OCI-LY7 (cell line): ENCODE results near the gene PARD3B. TPM values are rescaled to one million over a fixed set of nuclear protein-coding genes. Genes with fewer than 3 reads are reported as not detected.

Experiments used
- BruUV-seq: library from RNA; stranded (reverse); fragments of 400-500 nt; replicated peaks from 2 replicates; lab custom pipeline; 2021; lab: Mats Ljungman, UMichigan
- CTCF ChIA-PET: fragments of 300-600 bp; sonication (Branson Sonifier 250); formaldehyde crosslinking; loops from one replicate; lab custom pipeline; 2022; ENCODE audit warnings: antibody characterized with exemption; ENCODE audit not compliant: unreplicated experiment; lab: Charles Lee
- POLR2A ChIA-PET: fragments of 300-600 bp; sonication (Branson Sonifier 250); formaldehyde crosslinking; loops from one replicate; lab custom pipeline; 2022; ENCODE audit warnings: antibody characterized with exemption; lab: Charles Lee
- DNase-seq: peaks from one replicate; pipeline ENCODE4 v3.0.0-alpha.2; 2015; ENCODE audit warnings: low spot score
- H2AFZ ChIP-seq: fragments of 200-600 bp; sonication (generic), shearing (Covaris generic); 2 replicates; pipeline ENCODE4 v1.6.1; 2014; ENCODE audit warnings: mild to moderate bottlenecking, antibody characterized with exemption, low read length, moderate library complexity
- H3K27ac ChIP-seq: fragments of 200-600 bp; sonication (generic); 2 replicates; pipeline ENCODE4 v1.5.1; 2014; ENCODE audit warnings: mixed run types, low read depth, mild to moderate bottlenecking, moderate library complexity, low read length, inconsistent platforms; ENCODE audit not compliant: poor library complexity, severe bottlenecking
- H3K36me3 ChIP-seq: fragments of 200-600 bp; sonication (generic); 2 replicates; pipeline ENCODE4 v1.6.1; 2014; ENCODE audit warnings: mild to moderate bottlenecking, antibody characterized with exemption, low read length, moderate library complexity, mixed read lengths; ENCODE audit not compliant: insufficient read depth
- H3K4me1 ChIP-seq: fragments of 200-600 bp; sonication (generic); 2 replicates; pipeline ENCODE4 v1.5.1; 2014; ENCODE audit warnings: mild to moderate bottlenecking, low read length; ENCODE audit not compliant: insufficient read depth, poor library complexity, severe bottlenecking
- H3K4me2 ChIP-seq: fragments of 200-600 bp; sonication (generic); 2 replicates; pipeline ENCODE4 v1.6.1; 2014; ENCODE audit warnings: mild to moderate bottlenecking, low read length
- H3K4me3 ChIP-seq: fragments of 200-600 bp; sonication (generic); 2 replicates; pipeline ENCODE4 v1.5.1; 2014; ENCODE audit warnings: mild to moderate bottlenecking, low read depth, low read length; ENCODE audit not compliant: poor library complexity, severe bottlenecking
- H3K79me2 ChIP-seq: fragments of 200-600 bp; sonication (generic); 2 replicates; pipeline ENCODE4 v1.6.1; 2016; ENCODE audit warnings: low read depth, mild to moderate bottlenecking, low read length, moderate library complexity, mixed read lengths; ENCODE audit not compliant: insufficient read depth
- H3K9me2 ChIP-seq: fragments of 200-600 bp; sonication (generic); 2 replicates; pipeline ENCODE4 v1.6.1; 2016; ENCODE audit warnings: mild to moderate bottlenecking, low read length, mixed read lengths; ENCODE audit not compliant: insufficient read depth
- H3K9me3 ChIP-seq: fragments of 200-600 bp; sonication (generic); 2 replicates; pipeline ENCODE4 v1.6.1; 2014; ENCODE audit warnings: mild to moderate bottlenecking, mixed run types, low read length, mixed read lengths
- H4K20me1 ChIP-seq: fragments of 200-600 bp; sonication (generic); 2 replicates; pipeline ENCODE4 v1.6.1; 2014; ENCODE audit warnings: mild to moderate bottlenecking, antibody characterized with exemption, low read length, moderate library complexity, mixed read lengths; ENCODE audit not compliant: insufficient read depth
- EZH2phosphoT487 ChIP-seq: fragments of 200-600 bp; sonication (generic); IDR thresholded peaks from 2 replicates; pipeline ENCODE4 v1.6.1; 2018; ENCODE audit warnings: low read depth, borderline replicate concordance, mild to moderate bottlenecking, mixed run types, antibody characterized with exemption, low read length, moderate library complexity, mixed read lengths
- intact Hi-C: fragments of 100-400 bp; cut with micrococcal nuclease; formaldehyde crosslinking; loops from one replicate; pipeline ENCODE4 v1.10.0; 2022; ENCODE audit not compliant: unreplicated experiment
- total RNA-seq, 2 experiments: library from RNA; depleted of rRNA in 1 of 2; stranded (reverse); fragments of >200 nt in 1 of 2; shearing (Covaris generic) in 1 of 2; gene quantifications; 2 replicates each; pipeline ENCODE4 v1.2.3, GENCODE V29; 2014 to 2022
- TF ChIP-seq, protein P1 (sequence below): fragments of 200-600 bp; sonication (generic); conservative IDR thresholded peaks from 2 replicates; pipeline ENCODE4 v1.5.1; 2014; ENCODE audit warnings: mild to moderate bottlenecking, antibody characterized with exemption, low read length, moderate library complexity, mixed read lengths

PARD3B gene
- total RNA-seq, 2 experiments from 2014 or later, result not detected

DNA sequence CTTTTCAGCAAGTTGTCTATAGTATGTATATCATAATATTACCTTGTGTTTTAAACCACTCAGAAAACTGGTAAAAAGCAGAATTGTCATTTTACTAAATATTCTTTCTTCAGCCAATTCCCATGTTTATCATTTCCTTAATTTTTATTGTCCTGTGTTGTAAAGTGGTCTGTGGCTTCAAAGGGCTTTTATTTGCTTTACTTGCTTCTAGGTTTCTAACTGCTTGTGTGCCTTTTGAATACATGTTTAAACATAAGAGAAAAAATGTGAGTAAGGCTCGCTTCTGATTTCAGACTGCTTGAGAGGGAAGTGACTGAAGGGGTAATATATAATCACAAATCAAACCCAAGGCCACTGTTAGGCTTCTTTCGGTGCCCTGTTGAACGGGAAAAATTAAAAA is 729.5 kb downstream of the PARD3B start:
- no peak for DNase-seq

DNA sequence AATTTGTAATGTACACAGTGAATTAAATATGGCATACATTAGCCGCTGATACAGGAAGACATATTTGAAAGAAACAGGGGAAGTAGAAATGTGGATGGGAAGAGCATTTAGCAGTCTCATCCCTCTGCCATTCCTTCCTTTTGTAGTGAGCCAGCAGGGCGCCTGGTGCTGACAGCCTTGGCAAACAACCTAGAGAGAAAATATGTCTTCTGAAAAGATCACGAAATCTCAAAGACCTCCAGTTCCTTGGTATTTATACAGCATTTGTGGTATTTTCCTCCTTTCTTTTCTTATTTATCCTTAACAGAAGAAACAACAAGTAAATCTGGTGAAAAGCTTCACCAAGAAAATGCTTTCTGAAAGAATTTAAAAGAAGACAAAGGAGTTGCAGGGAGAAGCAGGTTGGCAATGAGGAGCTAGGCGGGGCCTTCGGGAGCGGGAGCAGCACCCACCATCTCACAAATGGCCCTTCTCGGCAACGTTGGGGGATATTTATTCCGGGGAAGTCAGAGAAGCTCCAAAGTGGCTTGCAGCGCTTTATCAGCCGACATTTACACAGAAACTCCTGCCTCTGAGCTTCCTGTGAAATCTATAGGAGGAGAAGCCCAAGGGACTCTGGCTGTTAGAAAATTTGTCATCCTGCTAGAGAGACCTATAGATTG is 731.0 kb downstream of the PARD3B start:
- H3K4me2 ChIP-seq, result no peak overlapping the region
- CTCF ChIA-PET, result no interaction called here

More for the DNA sequence above, 729.5 kb downstream of the PARD3B start:
- POLR2A ChIA-PET, result interaction anchor here (0.6 kb wide), 1 partner anchor 1056 kb away, joined by 5 read pairs; no protein-coding TSS in a partner anchor
- BruUV-seq, result no TSS peak
- TF ChIP-seq, protein P1, sequence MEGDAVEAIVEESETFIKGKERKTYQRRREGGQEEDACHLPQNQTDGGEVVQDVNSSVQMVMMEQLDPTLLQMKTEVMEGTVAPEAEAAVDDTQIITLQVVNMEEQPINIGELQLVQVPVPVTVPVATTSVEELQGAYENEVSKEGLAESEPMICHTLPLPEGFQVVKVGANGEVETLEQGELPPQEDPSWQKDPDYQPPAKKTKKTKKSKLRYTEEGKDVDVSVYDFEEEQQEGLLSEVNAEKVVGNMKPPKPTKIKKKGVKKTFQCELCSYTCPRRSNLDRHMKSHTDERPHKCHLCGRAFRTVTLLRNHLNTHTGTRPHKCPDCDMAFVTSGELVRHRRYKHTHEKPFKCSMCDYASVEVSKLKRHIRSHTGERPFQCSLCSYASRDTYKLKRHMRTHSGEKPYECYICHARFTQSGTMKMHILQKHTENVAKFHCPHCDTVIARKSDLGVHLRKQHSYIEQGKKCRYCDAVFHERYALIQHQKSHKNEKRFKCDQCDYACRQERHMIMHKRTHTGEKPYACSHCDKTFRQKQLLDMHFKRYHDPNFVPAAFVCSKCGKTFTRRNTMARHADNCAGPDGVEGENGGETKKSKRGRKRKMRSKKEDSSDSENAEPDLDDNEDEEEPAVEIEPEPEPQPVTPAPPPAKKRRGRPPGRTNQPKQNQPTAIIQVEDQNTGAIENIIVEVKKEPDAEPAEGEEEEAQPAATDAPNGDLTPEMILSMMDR, result no peak
- TF ChIP-seq EZH2phosphoT487, result no peak
- no peaks in the 10 kb centered on the region for H3K4me1 ChIP-seq
- H4K20me1 ChIP-seq, result no peaks in the 10 kb centered on the region
- CTCF ChIA-PET, result no interaction called here
- intact Hi-C loops, result no loop called here
- no peak overlapping the region for H2AFZ ChIP-seq
- H3K9me2 ChIP-seq, result no peaks in the 10 kb centered on the region
- H3K9me3 ChIP-seq, result no peaks in the 10 kb centered on the region
- H3K4me3 ChIP-seq, result no peak overlapping the region
- H3K79me2 ChIP-seq, result no peaks in the 10 kb centered on the region
- H3K27ac ChIP-seq, result no peak overlapping the region
- no peak overlapping the region for H3K4me2 ChIP-seq
- H3K36me3 ChIP-seq, result no peaks in the 10 kb centered on the region

More for the DNA sequence above, 731.0 kb downstream of the PARD3B start:
- intact Hi-C loops, result no loop called here
- no TSS peak for BruUV-seq
- H4K20me1 ChIP-seq, result no peaks in the 10 kb centered on the region
- no peak for TF ChIP-seq EZH2phosphoT487
- TF ChIP-seq, protein P1, result no peak
- H3K27ac ChIP-seq, result no peak overlapping the region
- POLR2A ChIA-PET, result no interaction called here
- H3K9me3 ChIP-seq, result no peaks in the 10 kb centered on the region
- no peaks in the 10 kb centered on the region for H3K4me1 ChIP-seq
- H2AFZ ChIP-seq, result no peak overlapping the region
- no peak overlapping the region for H3K4me3 ChIP-seq
- H3K9me2 ChIP-seq, result no peaks in the 10 kb centered on the region
- H3K79me2 ChIP-seq, result no peaks in the 10 kb centered on the region
- H3K36me3 ChIP-seq, result no peaks in the 10 kb centered on the region
- DNase-seq, result no peak
